ENCODE results near the gene DSCAML1.

DSCAML1 gene

GRCh38 chr11:117706322-117706814, 90.6 kb downstream of the DSCAML1 start:
- no peak for DNase-seq (ENCODE audit: low read depth)
- TF ChIP-seq CTCF (IDR thresholded peaks at IDR 0.05; ENCODE audit: control insufficient read depth, extremely low read depth, insufficient read depth) = no peak
- H3K4me3 ChIP-seq (ENCODE audit: low read depth, low read length) = no peak overlapping the region

- H3K4me3 ChIP-seq (ENCODE audit: low read depth, low read length) = no peak overlapping the region
- DNase-seq (ENCODE audit: low read depth) = no peak
- no peak for TF ChIP-seq CTCF (IDR thresholded peaks at IDR 0.05; ENCODE audit: control insufficient read depth, extremely low read depth, insufficient read depth)
Observed at GRCh38 chr11:117705866-117706265, 91.2 kb downstream of the DSCAML1 start.

- no peak overlapping the region for H3K4me3 ChIP-seq (ENCODE audit: low read depth, low read length)
- TF ChIP-seq CTCF (IDR thresholded peaks at IDR 0.05; ENCODE audit: control insufficient read depth, extremely low read depth, insufficient read depth) = no peak
- no peak for DNase-seq (ENCODE audit: low read depth)
Observed at GRCh38 chr11:117704395-117705100, 92.5 kb downstream of the DSCAML1 start.

- H3K4me3 ChIP-seq (ENCODE audit: low read depth, low read length) = no peak overlapping the region
- peak; percentile 40 for DNase-seq (ENCODE audit: low read depth)
- TF ChIP-seq CTCF (IDR thresholded peaks at IDR 0.05; ENCODE audit: control insufficient read depth, extremely low read depth, insufficient read depth) = no peak
Observed at GRCh38 chr11:117702946-117703598, 93.9 kb downstream of the DSCAML1 start.

GRCh38 chr11:117701781-117702180, 95.2 kb downstream of the DSCAML1 start:
- no peak for TF ChIP-seq CTCF (IDR thresholded peaks at IDR 0.05; ENCODE audit: control insufficient read depth, extremely low read depth, insufficient read depth)
- no peak for DNase-seq (ENCODE audit: low read depth)
- no peak overlapping the region for H3K4me3 ChIP-seq (ENCODE audit: low read depth, low read length)

- H3K4me3 ChIP-seq (ENCODE audit: low read depth, low read length) = no peak overlapping the region
- no peak for DNase-seq (ENCODE audit: low read depth)
- TF ChIP-seq CTCF (IDR thresholded peaks at IDR 0.05; ENCODE audit: control insufficient read depth, extremely low read depth, insufficient read depth) = no peak
Observed at GRCh38 chr11:117700551-117700950, 96.5 kb downstream of the DSCAML1 start.
